ENCODE data around the gene SRPRB. TPM values are rescaled to one million over a fixed set of nuclear protein-coding genes. Genes with fewer than 3 reads are reported as not detected.

Gene SRPRB
- total and polyA plus RNA-seq, 2 experiments from 2014 or later: 99.4 to 110 TPM

DNA sequence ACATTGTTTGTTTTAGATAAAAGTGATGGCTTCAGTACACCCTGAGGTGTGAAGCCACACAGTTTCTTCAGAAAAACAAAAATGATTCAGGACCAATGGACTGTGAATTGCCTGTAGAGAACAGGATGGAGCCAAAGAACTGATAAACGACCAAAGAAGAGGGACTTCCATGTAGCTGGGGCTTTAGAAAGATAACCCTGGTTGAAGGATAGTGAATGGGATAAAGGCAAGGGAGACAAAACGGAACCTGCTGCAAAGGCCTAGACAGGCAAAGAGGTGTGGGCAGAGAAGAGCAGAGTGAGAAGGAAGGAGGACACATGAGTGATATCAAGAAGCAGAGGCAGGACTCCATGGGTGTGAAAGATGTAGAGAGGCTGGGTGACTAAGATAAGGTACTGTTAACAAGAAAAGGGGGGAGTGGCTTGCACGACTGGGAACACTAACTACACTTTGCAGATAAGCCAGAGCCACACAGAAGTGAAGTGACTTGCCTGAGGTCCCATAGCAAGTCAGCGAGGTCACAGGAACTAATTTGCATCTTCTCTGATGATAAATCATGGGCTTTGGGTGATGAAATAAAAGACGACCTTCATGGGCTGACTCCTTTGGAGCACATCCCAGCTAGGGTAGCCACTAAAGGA is 45.8 kb downstream of the SRPRB start:
- Histone ChIP-seq H3K9me3 (ENCODE audit: low read depth) (no peaks in the 10 kb centered on the region), H3K9ac (no peak overlapping the region), H3K4me3 (no peak overlapping the region), H3K9me2 (ENCODE audit: insufficient read depth) (no peaks in the 10 kb centered on the region), H3K79me2 (ENCODE audit: insufficient read depth) (no peaks in the 10 kb centered on the region), H4K20me1 (ENCODE audit: insufficient read depth) (no peaks in the 10 kb centered on the region), H3F3A (ENCODE audit: insufficient read depth) (no peaks in the 10 kb centered on the region), H3K27ac (no peak overlapping the region), H3K4me2 (ENCODE audit: unreplicated experiment) (no peak overlapping the region), H3K27me3 (replicated peaks; ENCODE audit: insufficient read depth) (no peaks in the 10 kb centered on the region; the same call in 1 of the 2 replicates), H3K4me1 (ENCODE audit: insufficient read depth) (no peaks in the 10 kb centered on the region), H2AFZ (no peak overlapping the region), H3K36me3 (ENCODE audit: low read depth) (no peaks in the 10 kb centered on the region)
- DNase-seq: no peak
- no peak for TF ChIP-seq EZH2phosphoT487 (IDR thresholded peaks at IDR 0.05; ENCODE audit: insufficient read depth, low read depth)
- no peak for TF ChIP-seq EZH2 (IDR thresholded peaks at IDR 0.05; ENCODE audit: insufficient read depth, poor library complexity, severe bottlenecking)
- 58 to 67% methylated on average over 5 of the region's 5 CpGs for WGBS, 2 experiments (ENCODE audit: low coverage in 1 of 2, low lambda C conversion rate in 2 of 2, missing lambda C conversion rate in 2 of 2)
- in situ Hi-C loops (cut with MboI): no loop called here

DNA sequence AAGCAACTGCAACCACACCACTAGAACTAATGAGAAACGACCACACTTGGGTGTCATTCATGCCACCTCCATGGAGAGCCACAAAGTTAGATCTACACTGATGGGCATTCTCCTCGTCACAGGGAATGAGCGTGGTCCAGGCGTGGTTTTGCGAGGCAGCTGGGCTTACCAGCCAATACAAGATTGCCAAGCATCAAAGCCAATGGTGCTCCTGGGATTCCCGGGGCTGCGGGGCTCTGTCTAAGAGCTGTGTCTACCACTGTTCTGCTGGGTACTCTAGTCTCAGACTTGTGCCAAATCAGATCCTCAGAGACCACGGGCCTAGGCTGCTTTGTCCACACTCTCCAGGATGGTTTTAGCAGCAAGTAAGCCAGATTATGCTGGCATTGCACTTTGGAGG is 46.3 kb downstream of the SRPRB start:
- no peaks in the 10 kb centered on the region for H3K9me2 ChIP-seq (ENCODE audit: insufficient read depth)
- H3F3A ChIP-seq (ENCODE audit: insufficient read depth): no peaks in the 10 kb centered on the region
- DNase-seq: no peak
- in situ Hi-C loops (cut with MboI): no loop called here
- H3K27ac ChIP-seq: no peak overlapping the region
- no peaks in the 10 kb centered on the region for H3K9me3 ChIP-seq (ENCODE audit: low read depth)
- no peak overlapping the region for H3K9ac ChIP-seq
- H2AFZ ChIP-seq: no peak overlapping the region
- H3K79me2 ChIP-seq (ENCODE audit: insufficient read depth): no peaks in the 10 kb centered on the region
- TF ChIP-seq EZH2 (IDR thresholded peaks at IDR 0.05; ENCODE audit: insufficient read depth, poor library complexity, severe bottlenecking): no peak
- TF ChIP-seq EZH2phosphoT487 (IDR thresholded peaks at IDR 0.05; ENCODE audit: insufficient read depth, low read depth): no peak
- no peak overlapping the region for H3K4me3 ChIP-seq
- no peaks in the 10 kb centered on the region; the same call in 1 of the 2 replicates for H3K27me3 ChIP-seq (replicated peaks; ENCODE audit: insufficient read depth)
- no peaks in the 10 kb centered on the region for H4K20me1 ChIP-seq (ENCODE audit: insufficient read depth)
- WGBS, 2 experiments (ENCODE audit: low coverage in 1 of 2, low lambda C conversion rate in 2 of 2, missing lambda C conversion rate in 2 of 2): 88% methylated on average over 8 of the region's 8 CpGs
- H3K4me2 ChIP-seq (ENCODE audit: unreplicated experiment): no peak overlapping the region
- H3K4me1 ChIP-seq (ENCODE audit: insufficient read depth): no peaks in the 10 kb centered on the region
- H3K36me3 ChIP-seq (ENCODE audit: low read depth): no peaks in the 10 kb centered on the region

DNA sequence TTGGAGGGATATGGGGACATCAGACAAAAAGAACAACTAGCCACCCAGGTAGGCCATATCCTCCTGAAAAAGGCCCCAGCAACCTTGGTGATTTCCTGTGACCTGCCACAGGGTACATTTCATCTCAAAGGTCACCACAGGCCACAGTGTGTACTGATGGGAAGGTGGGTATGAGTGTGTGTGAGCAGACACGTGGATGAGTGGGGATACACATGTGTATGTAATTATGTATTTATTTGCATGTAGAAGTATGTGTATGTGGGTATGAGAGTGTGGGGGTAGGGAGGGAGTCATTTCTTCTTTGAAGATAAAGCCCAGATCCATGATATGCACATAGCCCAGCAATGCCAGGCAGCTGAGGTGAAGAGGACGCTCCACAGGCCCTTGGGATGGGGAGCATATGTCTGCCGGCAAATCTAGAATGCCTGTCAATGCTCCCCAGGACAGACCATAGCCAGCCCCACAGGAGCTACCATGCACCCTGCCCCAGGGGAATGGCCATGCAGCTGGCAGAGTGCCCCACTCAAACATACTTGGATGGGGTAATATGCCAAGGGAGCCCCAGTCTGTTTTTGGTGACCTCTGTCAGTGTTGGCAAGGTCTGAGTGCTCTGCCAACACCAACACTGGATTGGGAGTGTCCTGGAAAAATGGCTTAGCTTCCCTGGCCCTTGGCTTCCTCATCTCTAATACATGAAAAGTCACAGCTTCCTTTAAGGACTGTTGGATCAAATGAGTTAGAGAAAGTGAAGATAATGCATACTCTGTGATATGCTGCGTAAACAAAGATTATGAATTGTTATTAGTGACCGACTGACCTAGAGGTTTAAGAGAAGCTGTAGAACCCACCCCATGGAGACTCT is 47.7 kb downstream of the SRPRB start:
- DNase-seq: no peak
- 89 to 93% methylated on average over 5 of the region's 5 CpGs for WGBS, 2 experiments (ENCODE audit: low coverage in 1 of 2, low lambda C conversion rate in 2 of 2, missing lambda C conversion rate in 2 of 2)

GRCh38 chr3:133853925-133854227 is 48.3 kb downstream of the SRPRB start:
- no peak for DNase-seq
- no peak overlapping the region for H3K4me3 ChIP-seq
- H3K9ac ChIP-seq: no peak overlapping the region
- H3K36me3 ChIP-seq (ENCODE audit: low read depth): no peaks in the 10 kb centered on the region
- TF ChIP-seq EZH2phosphoT487 (IDR thresholded peaks at IDR 0.05; ENCODE audit: insufficient read depth, low read depth) (no peak), EZH2 (IDR thresholded peaks at IDR 0.05; ENCODE audit: insufficient read depth, poor library complexity, severe bottlenecking) (no peak)
- no peaks in the 10 kb centered on the region for H3K27me3 ChIP-seq (replicated peaks; ENCODE audit: insufficient read depth)
- H4K20me1 ChIP-seq (ENCODE audit: insufficient read depth): no peaks in the 10 kb centered on the region
- 66% methylated on average over 2 of the region's 2 CpGs for WGBS, 2 experiments (ENCODE audit: low coverage in 1 of 2, low lambda C conversion rate in 2 of 2, missing lambda C conversion rate in 2 of 2)
- H3K4me1 ChIP-seq (ENCODE audit: insufficient read depth): no peaks in the 10 kb centered on the region
- H3K27ac ChIP-seq: no peak overlapping the region
- no peak overlapping the region for H3K4me2 ChIP-seq (ENCODE audit: unreplicated experiment)
- H2AFZ ChIP-seq: no peak overlapping the region
- no peaks in the 10 kb centered on the region for H3K9me3 ChIP-seq (ENCODE audit: low read depth)
- in situ Hi-C loops (cut with MboI): no loop called here
- no peaks in the 10 kb centered on the region for H3K79me2 ChIP-seq (ENCODE audit: insufficient read depth)
- no peaks in the 10 kb centered on the region for H3K9me2 ChIP-seq (ENCODE audit: insufficient read depth)
- H3F3A ChIP-seq (ENCODE audit: insufficient read depth): no peaks in the 10 kb centered on the region

More for the DNA sequence above, 47.7 kb downstream of the SRPRB start:
- Histone ChIP-seq H3K4me2 (ENCODE audit: unreplicated experiment) (no peak overlapping the region), H3F3A (ENCODE audit: insufficient read depth) (no peaks in the 10 kb centered on the region), H3K9me3 (ENCODE audit: low read depth) (no peaks in the 10 kb centered on the region), H3K9ac (no peak overlapping the region), H3K27ac (no peak overlapping the region), H4K20me1 (ENCODE audit: insufficient read depth) (no peaks in the 10 kb centered on the region), H3K36me3 (ENCODE audit: low read depth) (no peaks in the 10 kb centered on the region), H3K4me3 (no peak overlapping the region), H3K4me1 (ENCODE audit: insufficient read depth) (no peaks in the 10 kb centered on the region), H3K79me2 (ENCODE audit: insufficient read depth) (no peaks in the 10 kb centered on the region), H3K27me3 (replicated peaks; ENCODE audit: insufficient read depth) (no peaks in the 10 kb centered on the region), H3K9me2 (ENCODE audit: insufficient read depth) (no peaks in the 10 kb centered on the region), H2AFZ (no peak overlapping the region)
- TF ChIP-seq EZH2phosphoT487 (IDR thresholded peaks at IDR 0.05; ENCODE audit: insufficient read depth, low read depth) (no peak), EZH2 (IDR thresholded peaks at IDR 0.05; ENCODE audit: insufficient read depth, poor library complexity, severe bottlenecking) (no peak)
- in situ Hi-C loops (cut with MboI): no loop called here
